GM12878 (cell line): ENCODE measurements around the gene DCAF17. TPM values are rescaled to one million over a fixed set of nuclear protein-coding genes. Genes with fewer than 3 reads are reported as not detected.

Experiments
- BCLAF1 ChIP-seq: fragments of 450-650 bp; IDR thresholded peaks from 2 replicates; pipeline ENCODE4 v1.6.1; 2017; ENCODE audit warnings: antibody characterized with exemption, mild to moderate bottlenecking, moderate library complexity
- CEBPZ ChIP-seq: fragments of 150-350 bp; IDR thresholded peaks from 2 replicates; pipeline ENCODE4 v1.6.1; 2016; ENCODE audit warnings: low read depth, low read length
- CREM ChIP-seq: IDR thresholded peaks from 2 replicates; pipeline ENCODE4 v1.6.1; 2014; ENCODE audit warnings: antibody characterized with exemption, low read depth
- DPF2 ChIP-seq: fragments of 450-650 bp; IDR thresholded peaks from 2 replicates; pipeline ENCODE4 v1.6.1; 2017; ENCODE audit warnings: mild to moderate bottlenecking
- EGR1 ChIP-seq, 2 experiments: IDR thresholded peaks; 1 replicate in 1 of 2; 2 replicates in 1 of 2; pipeline ENCODE4 v1.6.1; 2011 to 2012; ENCODE audit warnings: low read depth in 2 of 2, low read length in 2 of 2, borderline replicate concordance in 1 of 2, mild to moderate bottlenecking in 1 of 2, moderate library complexity in 1 of 2
- FOXK2 ChIP-seq: fragments of 450-650 bp; IDR thresholded peaks from 2 replicates; pipeline ENCODE4 v1.6.1; 2017; ENCODE audit warnings: mild to moderate bottlenecking, moderate library complexity
- GABPA ChIP-seq: IDR thresholded peaks from 2 replicates; pipeline ENCODE4 v1.6.1; 2014; ENCODE audit warnings: antibody characterized with exemption, low read depth, mild to moderate bottlenecking, inconsistent platforms
- GATAD2B ChIP-seq: fragments of 450-650 bp; conservative IDR thresholded peaks from 2 replicates; pipeline ENCODE4 v1.6.1; 2017; ENCODE audit warnings: low read depth, mild to moderate bottlenecking, moderate library complexity
- HDAC2 ChIP-seq: fragments of 200-600 bp; sonication (generic); IDR thresholded peaks from 2 replicates; pipeline ENCODE4 v1.6.1; 2017
- IKZF1 ChIP-seq: fragments of 450-650 bp; conservative IDR thresholded peaks from 2 replicates; pipeline ENCODE4 v1.6.1; 2017; ENCODE audit warnings: antibody characterized with exemption, mild to moderate bottlenecking
- LARP7 ChIP-seq: fragments of 450-650 bp; IDR thresholded peaks from 2 replicates; pipeline ENCODE4 v1.6.1; 2017; ENCODE audit warnings: mild to moderate bottlenecking
- PBX3 ChIP-seq: IDR thresholded peaks from 2 replicates; pipeline ENCODE4 v1.6.1; 2011; ENCODE audit warnings: mild to moderate bottlenecking, low read depth, low read length, moderate library complexity; ENCODE audit not compliant: insufficient replicate concordance
- RAD21 ChIP-seq: IDR thresholded peaks from 2 replicates; pipeline ENCODE4 v1.6.1; 2011; ENCODE audit warnings: mild to moderate bottlenecking, low read depth, low read length, moderate library complexity; ENCODE audit not compliant: insufficient read depth
- SIN3A ChIP-seq: IDR thresholded peaks from 2 replicates; pipeline ENCODE4 v1.6.1; 2012; ENCODE audit warnings: low read depth, low read length, improper control_type of control experiment
- SIX5 ChIP-seq: IDR thresholded peaks from 2 replicates; pipeline ENCODE4 v1.6.1; 2011; ENCODE audit warnings: mild to moderate bottlenecking, low read depth, low read length, moderate library complexity; ENCODE audit not compliant: severe bottlenecking
- SMAD1 ChIP-seq: fragments of 450-650 bp; IDR thresholded peaks from 2 replicates; pipeline ENCODE4 v1.6.1; 2018; ENCODE audit warnings: mild to moderate bottlenecking, low read depth; ENCODE audit not compliant: partially characterized antibody
- STAT3 ChIP-seq: IDR thresholded peaks from 2 replicates; pipeline ENCODE4 v1.6.1; 2011; ENCODE audit warnings: low read depth, low read length, improper control_type of control experiment
- TCF12 ChIP-seq: IDR thresholded peaks from 2 replicates; pipeline ENCODE4 v1.6.1; 2011; ENCODE audit warnings: low read depth, mild to moderate bottlenecking, low read length
- YBX1 ChIP-seq: fragments of 450-650 bp; IDR thresholded peaks from 2 replicates; pipeline ENCODE4 v1.6.1; 2016; ENCODE audit warnings: antibody characterized with exemption
- ZNF207 ChIP-seq: fragments of 450-650 bp; IDR thresholded peaks from 2 replicates; pipeline ENCODE4 v1.6.1; 2014; ENCODE audit warnings: antibody characterized with exemption, mild to moderate bottlenecking, borderline replicate concordance
- polyA plus RNA-seq, 11 experiments: library from polyadenylated mRNA; depleted of rRNA in 4 of 11; unstranded in 6 of 11; stranded (reverse) in 5 of 11; fragments of >200 nt; fragmentation: Nextera tagmentation in 4 of 11; fragmentation: Illumina TruSeq in 1 of 11; extraction: Ambion mirVana in 4 of 11; extraction: Trizol in 1 of 11; gene quantifications; 1 replicate in 1 of 11; 2 replicates in 10 of 11; pipeline versions ENCODE4 v1.2.1 to v1.2.3, GENCODE V29; 2011 to 2016; ENCODE audit warnings: inconsistent platforms in 2 of 11, missing spikeins in 2 of 11, low read depth in 1 of 11
- total RNA-seq, 4 experiments: library from RNA; depleted of rRNA in 3 of 4; stranded (reverse); fragments of >200 nt in 3 of 4; fragmentation: Illumina TruSeq in 1 of 4; extraction: Trizol in 1 of 4; gene quantifications; 2 replicates each; pipeline versions ENCODE4 v1.2.1 to v1.2.3, GENCODE V29; 2013 to 2021
- TF ChIP-seq, protein P1 (sequence below): fragments of 450-650 bp; IDR thresholded peaks from 2 replicates; pipeline ENCODE4 v1.6.1; 2017; ENCODE audit warnings: mild to moderate bottlenecking, moderate library complexity

DCAF17 gene
- total and polyA plus RNA-seq, 10 of the 15 experiments (the other 5 are each of a cell fraction or from before 2014, with no cell fraction given) = 5.2 to 32.9 (median 23.4) TPM

- TF ChIP-seq GATAD2B (no peak), PBX3 (no peak), CREM (no peak), BCLAF1 (no peak), LARP7 (0 out of 2 replicates have a peak, but pooled peaks have one; percentile 33), STAT3 (no peak), YBX1 (no peak), FOXK2 (no peak), EGR1 (IDR thresholded peaks at IDR 0.05; ENCODE audit: borderline replicate concordance in 1 of 2, low read depth in 2 of 2, low read length in 2 of 2) (no peak), RAD21 (0 out of 2 replicates have a peak, but pooled peaks have one; percentile 3), SIN3A (no peak), SMAD1 (no peak), TCF12 (no peak), GABPA (no peak), CEBPZ (no peak), ZNF207 (no peak), IKZF1 (peak; percentile 24; the same call in 1 of the 2 replicates), HDAC2 (no peak), DPF2 (no peak), SIX5 (no peak)
- TF ChIP-seq, protein P1, sequence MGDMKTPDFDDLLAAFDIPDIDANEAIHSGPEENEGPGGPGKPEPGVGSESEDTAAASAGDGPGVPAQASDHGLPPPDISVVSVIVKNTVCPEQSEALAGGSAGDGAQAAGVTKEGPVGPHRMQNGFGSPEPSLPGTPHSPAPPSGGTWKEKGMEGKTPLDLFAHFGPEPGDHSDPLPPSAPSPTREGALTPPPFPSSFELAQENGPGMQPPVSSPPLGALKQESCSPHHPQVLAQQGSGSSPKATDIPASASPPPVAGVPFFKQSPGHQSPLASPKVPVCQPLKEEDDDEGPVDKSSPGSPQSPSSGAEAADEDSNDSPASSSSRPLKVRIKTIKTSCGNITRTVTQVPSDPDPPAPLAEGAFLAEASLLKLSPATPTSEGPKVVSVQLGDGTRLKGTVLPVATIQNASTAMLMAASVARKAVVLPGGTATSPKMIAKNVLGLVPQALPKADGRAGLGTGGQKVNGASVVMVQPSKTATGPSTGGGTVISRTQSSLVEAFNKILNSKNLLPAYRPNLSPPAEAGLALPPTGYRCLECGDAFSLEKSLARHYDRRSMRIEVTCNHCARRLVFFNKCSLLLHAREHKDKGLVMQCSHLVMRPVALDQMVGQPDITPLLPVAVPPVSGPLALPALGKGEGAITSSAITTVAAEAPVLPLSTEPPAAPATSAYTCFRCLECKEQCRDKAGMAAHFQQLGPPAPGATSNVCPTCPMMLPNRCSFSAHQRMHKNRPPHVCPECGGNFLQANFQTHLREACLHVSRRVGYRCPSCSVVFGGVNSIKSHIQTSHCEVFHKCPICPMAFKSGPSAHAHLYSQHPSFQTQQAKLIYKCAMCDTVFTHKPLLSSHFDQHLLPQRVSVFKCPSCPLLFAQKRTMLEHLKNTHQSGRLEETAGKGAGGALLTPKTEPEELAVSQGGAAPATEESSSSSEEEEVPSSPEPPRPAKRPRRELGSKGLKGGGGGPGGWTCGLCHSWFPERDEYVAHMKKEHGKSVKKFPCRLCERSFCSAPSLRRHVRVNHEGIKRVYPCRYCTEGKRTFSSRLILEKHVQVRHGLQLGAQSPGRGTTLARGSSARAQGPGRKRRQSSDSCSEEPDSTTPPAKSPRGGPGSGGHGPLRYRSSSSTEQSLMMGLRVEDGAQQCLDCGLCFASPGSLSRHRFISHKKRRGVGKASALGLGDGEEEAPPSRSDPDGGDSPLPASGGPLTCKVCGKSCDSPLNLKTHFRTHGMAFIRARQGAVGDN = 0 out of 2 replicates have a peak, but pooled peaks have one; percentile 15
Observed at GRCh38 chr2:171409436-171409971, 24.5 kb upstream of the DCAF17 start (continued).
